Muscle of leg (tissue), 11 donors: ENCODE results near the gene MFN2. TPM values are rescaled to one million over a fixed set of nuclear protein-coding genes. Genes with fewer than 3 reads are reported as not detected.

Experiments
- DNase-seq: peaks from one replicate; pipeline ENCODE4 v3.0.0; 2013
- H3K27ac ChIP-seq: one replicate; pipeline ENCODE4 v1.5.1; 2013; ENCODE audit warnings: mild to moderate bottlenecking, low read length, control low read depth
- H3K27me3 ChIP-seq: one replicate; pipeline ENCODE4 v1.6.1; 2013; ENCODE audit warnings: low read length; ENCODE audit not compliant: control insufficient read depth, insufficient read depth
- H3K36me3 ChIP-seq: one replicate; pipeline ENCODE4 v1.6.1; 2013; ENCODE audit warnings: low read length; ENCODE audit not compliant: control insufficient read depth, insufficient read depth
- H3K4me1 ChIP-seq: one replicate; pipeline ENCODE4 v1.6.1; 2013; ENCODE audit warnings: low read length; ENCODE audit not compliant: control insufficient read depth, insufficient read depth
- H3K4me3 ChIP-seq: one replicate; pipeline ENCODE4 v1.5.1; 2013; ENCODE audit warnings: low read length, control low read depth
- H3K9me3 ChIP-seq: replicated peaks from 2 replicates; pipeline ENCODE4 v1.6.1; 2013; ENCODE audit warnings: low read depth, low read length; ENCODE audit not compliant: control insufficient read depth
- WGBS: methylation state at CpG from one replicate; pipeline ENCODE4 v1.1.5; 2013; ENCODE audit warnings: missing lambda C conversion rate; ENCODE audit not compliant: insufficient coverage; 5-methylcytosine and 5-hydroxymethylcytosine counted together
- polyA plus RNA-seq, 8 donors: library from polyadenylated mRNA; unstranded; fragments of 120-200 nt; gene quantifications; one replicate each; pipeline versions ENCODE4 v1.2.1 to v1.2.3, GENCODE V29; 2013; ENCODE audit warnings: inconsistent platforms in 1 of 8, low replicate concordance in 1 of 8; ENCODE audit not compliant: insufficient read length in 8 of 8, insufficient read depth in 1 of 8
- total RNA-seq: library from RNA; stranded (reverse); fragments of 120-200 nt; gene quantifications from one replicate; pipeline ENCODE4 v1.2.4, GENCODE V29; 2013

Gene MFN2
- total and polyA plus RNA-seq, 9 donors: 51.9 to 73.4 (median 58.2) TPM

GRCh38 chr1:11940260-11940921, 39.9 kb upstream of the MFN2 start:
- H3K27ac ChIP-seq: no peak overlapping the region
- peaks cover 62% of the 10 kb centered on the region for H3K4me1 ChIP-seq
- no peak overlapping the region for H3K4me3 ChIP-seq
- no peaks in the 10 kb centered on the region for H3K27me3 ChIP-seq
- WGBS: 48% methylated on average over 2 of the region's 9 CpGs
- DNase-seq: peak; percentile 85
- peaks cover 24% of the 10 kb centered on the region for H3K36me3 ChIP-seq
- H3K9me3 ChIP-seq: no peaks in the 10 kb centered on the region

- Histone ChIP-seq H3K4me1 (peaks cover 56% of the 10 kb centered on the region), H3K27ac (no peak overlapping the region)
These were observed 38.0 kb upstream of the MFN2 start for GRCh38 chr1:11942280-11942679.

GRCh38 chr1:11943619-11944018, 36.6 kb upstream of the MFN2 start:
- peaks cover 33% of the 10 kb centered on the region for H3K36me3 ChIP-seq
- peak overlapping the region; percentile 63 for H3K27ac ChIP-seq
- no peaks in the 10 kb centered on the region for H3K9me3 ChIP-seq
- DNase-seq: peak; percentile 77
- H3K4me3 ChIP-seq: no peak overlapping the region
- H3K27me3 ChIP-seq: no peaks in the 10 kb centered on the region
- whole genome bisulfite sequencing: 35% methylated on average over 3 of the region's 4 CpGs
- peaks cover 45% of the 10 kb centered on the region for H3K4me1 ChIP-seq

More at GRCh38 chr1:11942280-11942679, 38.0 kb upstream of the MFN2 start:
- 78% methylated on average over 4 of the region's 4 CpGs for WGBS
- H3K4me3 ChIP-seq: no peak overlapping the region
- H3K9me3 ChIP-seq: no peaks in the 10 kb centered on the region
- H3K27me3 ChIP-seq: no peaks in the 10 kb centered on the region
- no peak for DNase-seq
- peaks cover 31% of the 10 kb centered on the region for H3K36me3 ChIP-seq

GRCh38 chr1:11944358-11944931, 35.8 kb upstream of the MFN2 start:
- WGBS: 18% methylated on average over 7 of the region's 12 CpGs
- Histone ChIP-seq H3K9me3 (no peaks in the 10 kb centered on the region), H3K4me3 (no peak overlapping the region), H3K4me1 (peaks cover 37% of the 10 kb centered on the region), H3K36me3 (peaks cover 41% of the 10 kb centered on the region), H3K27ac (peak overlapping the region; percentile 67), H3K27me3 (no peaks in the 10 kb centered on the region)
- peak; percentile 85 for DNase-seq

GRCh38 chr1:11946647-11947046, 33.6 kb upstream of the MFN2 start:
- no peak for DNase-seq
- Histone ChIP-seq H3K9me3 (no peaks in the 10 kb centered on the region), H3K36me3 (peaks cover 59% of the 10 kb centered on the region), H3K4me3 (no peak overlapping the region), H3K4me1 (peaks cover 25% of the 10 kb centered on the region), H3K27me3 (no peaks in the 10 kb centered on the region), H3K27ac (no peak overlapping the region)
- WGBS: 90% methylated on average over 3 of the region's 3 CpGs

- WGBS: 81% methylated on average over 3 of the region's 6 CpGs
- Histone ChIP-seq H3K4me1 (peaks cover 15% of the 10 kb centered on the region), H3K4me3 (no peak overlapping the region), H3K27me3 (no peaks in the 10 kb centered on the region), H3K27ac (no peak overlapping the region), H3K36me3 (peaks cover 70% of the 10 kb centered on the region), H3K9me3 (no peaks in the 10 kb centered on the region)
- DNase-seq: no peak
These were observed 31.3 kb upstream of the MFN2 start for GRCh38 chr1:11948822-11949458.

GRCh38 chr1:11951901-11952300, 28.3 kb upstream of the MFN2 start:
- WGBS: no CpG with 5 or more reads among the region's 2 CpGs
- peaks cover 74% of the 10 kb centered on the region for H3K36me3 ChIP-seq
- DNase-seq: peak; percentile 53

GRCh38 chr1:11952455-11953109, 27.7 kb upstream of the MFN2 start:
- peaks cover 3% of the 10 kb centered on the region for H3K4me1 ChIP-seq
- H3K36me3 ChIP-seq: peaks cover 78% of the 10 kb centered on the region
- H3K27ac ChIP-seq: no peak overlapping the region
- peak; percentile 66 for DNase-seq
- H3K27me3 ChIP-seq: no peaks in the 10 kb centered on the region
- no peak overlapping the region for H3K4me3 ChIP-seq
- no peaks in the 10 kb centered on the region for H3K9me3 ChIP-seq
- WGBS: 100% methylated on average over 3 of the region's 11 CpGs

More at GRCh38 chr1:11951901-11952300, 28.3 kb upstream of the MFN2 start:
- Histone ChIP-seq H3K27me3 (no peaks in the 10 kb centered on the region), H3K27ac (no peak overlapping the region), H3K9me3 (no peaks in the 10 kb centered on the region), H3K4me1 (peaks cover 3% of the 10 kb centered on the region), H3K4me3 (no peak overlapping the region)

- Histone ChIP-seq H3K9me3 (no peaks in the 10 kb centered on the region), H3K36me3 (peaks cover 68% of the 10 kb centered on the region), H3K27me3 (no peaks in the 10 kb centered on the region), H3K4me1 (peaks cover 3% of the 10 kb centered on the region), H3K4me3 (no peak overlapping the region), H3K27ac (no peak overlapping the region)
- DNase-seq: no peak
- 85% methylated on average over 3 of the region's 6 CpGs for WGBS
These were observed 25.0 kb upstream of the MFN2 start for GRCh38 chr1:11955221-11955620.

GRCh38 chr1:11957398-11957797, 22.8 kb upstream of the MFN2 start:
- no peak overlapping the region for H3K4me3 ChIP-seq
- WGBS: 77% methylated on average over 2 of the region's 5 CpGs
- DNase-seq: no peak
- no peaks in the 10 kb centered on the region for H3K9me3 ChIP-seq
- H3K27ac ChIP-seq: no peak overlapping the region
- no peaks in the 10 kb centered on the region for H3K27me3 ChIP-seq
- peaks cover 64% of the 10 kb centered on the region for H3K36me3 ChIP-seq
- H3K4me1 ChIP-seq: peaks cover under 1% of the 10 kb centered on the region
